ENCODE measurements around the gene PEX26.
"Not testable (repeated sequence)": the region's sequence is repeated elsewhere in the genome, so short reads cannot be mapped to it uniquely, and the experiment has no call there.

The PEX26 gene

DNA sequence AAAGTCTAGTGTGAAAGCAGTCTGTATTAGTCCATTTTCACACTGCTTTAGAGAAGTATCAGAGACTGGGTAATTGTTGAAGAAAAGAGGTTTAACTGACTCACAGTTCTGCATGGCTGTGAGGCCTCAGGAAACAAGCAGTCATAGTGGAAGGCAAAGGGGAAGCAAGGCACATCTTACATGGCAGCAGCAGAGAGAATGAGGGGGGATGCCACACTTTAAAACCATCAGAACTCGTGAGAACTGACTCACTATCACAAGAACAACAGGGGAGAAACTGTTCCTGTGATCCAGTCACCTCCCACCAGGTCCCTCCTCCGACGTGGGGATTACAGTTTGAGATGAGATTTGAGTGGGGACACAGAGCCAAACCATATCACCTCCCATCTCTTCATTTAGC lies 19.0 kb downstream of the PEX26 start:
- no peak for DNase-seq (ENCODE audit: low read depth)
- no peak overlapping the region for H3K4me3 ChIP-seq (ENCODE audit: low read length)
- TF ChIP-seq, protein P1, sequence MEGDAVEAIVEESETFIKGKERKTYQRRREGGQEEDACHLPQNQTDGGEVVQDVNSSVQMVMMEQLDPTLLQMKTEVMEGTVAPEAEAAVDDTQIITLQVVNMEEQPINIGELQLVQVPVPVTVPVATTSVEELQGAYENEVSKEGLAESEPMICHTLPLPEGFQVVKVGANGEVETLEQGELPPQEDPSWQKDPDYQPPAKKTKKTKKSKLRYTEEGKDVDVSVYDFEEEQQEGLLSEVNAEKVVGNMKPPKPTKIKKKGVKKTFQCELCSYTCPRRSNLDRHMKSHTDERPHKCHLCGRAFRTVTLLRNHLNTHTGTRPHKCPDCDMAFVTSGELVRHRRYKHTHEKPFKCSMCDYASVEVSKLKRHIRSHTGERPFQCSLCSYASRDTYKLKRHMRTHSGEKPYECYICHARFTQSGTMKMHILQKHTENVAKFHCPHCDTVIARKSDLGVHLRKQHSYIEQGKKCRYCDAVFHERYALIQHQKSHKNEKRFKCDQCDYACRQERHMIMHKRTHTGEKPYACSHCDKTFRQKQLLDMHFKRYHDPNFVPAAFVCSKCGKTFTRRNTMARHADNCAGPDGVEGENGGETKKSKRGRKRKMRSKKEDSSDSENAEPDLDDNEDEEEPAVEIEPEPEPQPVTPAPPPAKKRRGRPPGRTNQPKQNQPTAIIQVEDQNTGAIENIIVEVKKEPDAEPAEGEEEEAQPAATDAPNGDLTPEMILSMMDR (IDR thresholded peaks at IDR 0.05; ENCODE audit: insufficient read depth, low read depth, low read length, missing control alignments): no peak

DNA sequence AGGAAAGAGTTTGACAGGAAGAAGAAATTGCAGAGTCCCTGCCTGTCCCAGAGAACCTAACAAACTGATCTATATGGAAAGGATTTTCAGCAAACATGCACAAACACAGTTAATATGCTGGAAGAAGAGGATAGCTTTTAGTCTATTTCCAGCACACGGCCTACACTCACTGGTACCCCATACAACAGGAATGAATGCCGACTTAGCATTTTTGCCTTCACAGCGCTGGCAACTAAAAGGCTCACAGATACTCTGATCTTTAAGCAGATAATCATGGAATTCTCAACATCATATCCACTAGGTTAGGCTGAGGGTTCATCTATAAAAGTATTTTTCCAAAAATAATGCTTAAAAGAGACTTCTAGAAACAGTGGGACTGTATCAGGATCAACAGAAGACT lies 23.0 kb downstream of the PEX26 start:
- TF ChIP-seq, protein P1 (IDR thresholded peaks at IDR 0.05; ENCODE audit: insufficient read depth, low read depth, low read length, missing control alignments): no peak
- DNase-seq (ENCODE audit: low read depth): no peak
- H3K4me3 ChIP-seq (ENCODE audit: low read length): no peak overlapping the region

DNA sequence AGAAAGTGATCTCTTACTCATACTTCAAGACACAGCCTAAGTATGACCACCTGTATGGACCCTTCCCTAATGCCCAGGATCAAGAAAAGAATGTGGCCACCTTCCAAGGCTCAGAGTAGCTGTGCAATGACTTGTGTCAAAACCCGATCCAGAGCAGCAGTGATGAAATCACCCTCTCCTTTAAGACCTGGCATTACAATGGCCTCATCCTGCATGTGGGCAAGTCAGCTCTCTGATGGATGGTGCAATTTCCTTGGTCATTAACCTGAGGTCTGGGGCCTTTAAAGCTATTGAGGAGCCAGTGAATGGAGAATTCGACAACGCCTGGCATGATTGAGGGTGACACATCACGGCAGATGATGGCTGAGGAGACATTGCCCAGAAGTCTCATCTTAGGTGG lies 23.7 kb downstream of the PEX26 start:
- DNase-seq (ENCODE audit: low read depth): no peak
- no peak overlapping the region for H3K4me3 ChIP-seq (ENCODE audit: low read length)
- TF ChIP-seq, protein P1 (IDR thresholded peaks at IDR 0.05; ENCODE audit: insufficient read depth, low read depth, low read length, missing control alignments): no peak

- TF ChIP-seq, protein P1 (IDR thresholded peaks at IDR 0.05; ENCODE audit: insufficient read depth, low read depth, low read length, missing control alignments): no peak
- no peak for DNase-seq (ENCODE audit: low read depth)
- H3K4me3 ChIP-seq (ENCODE audit: low read length): no peak overlapping the region
These were observed 25.9 kb downstream of the PEX26 start for GRCh38 chr22:18103527-18104269.

DNA sequence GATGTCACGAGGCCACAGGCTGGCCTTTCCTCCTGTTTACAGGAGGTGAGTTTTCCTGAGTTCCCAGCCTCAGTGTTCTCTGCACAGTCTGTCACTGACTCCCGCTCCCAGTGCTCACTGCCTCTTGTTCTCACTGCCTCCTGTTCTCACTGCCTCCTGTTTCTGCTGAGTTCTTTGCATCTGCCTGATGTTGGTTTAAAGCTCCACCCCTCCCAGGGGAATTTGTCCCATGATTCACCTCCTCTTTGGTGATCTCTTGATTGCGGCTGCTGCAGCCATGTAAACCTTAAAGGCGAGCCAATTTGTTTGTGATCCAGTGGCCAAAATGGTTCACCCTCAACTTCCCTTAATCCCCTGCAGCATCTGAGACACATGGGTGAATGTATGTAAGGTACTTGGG lies 26.8 kb downstream of the PEX26 start:
- TF ChIP-seq, protein P1 (IDR thresholded peaks at IDR 0.05; ENCODE audit: insufficient read depth, low read depth, low read length, missing control alignments): no peak
- no peak for DNase-seq (ENCODE audit: low read depth)
- no peak overlapping the region for H3K4me3 ChIP-seq (ENCODE audit: low read length)

- not testable (repeated sequence) for DNase-seq (ENCODE audit: low read depth)
These were observed 28.2 kb downstream of the PEX26 start for GRCh38 chr22:18105981-18106380.

GRCh38 chr22:18106550-18107341 lies 29.0 kb downstream of the PEX26 start:
- DNase-seq (ENCODE audit: low read depth); H3K4me3 ChIP-seq (ENCODE audit: low read length): not testable (repeated sequence)

More at GRCh38 chr22:18105981-18106380, 28.2 kb downstream of the PEX26 start:
- H3K4me3 ChIP-seq (ENCODE audit: low read length): not testable (repeated sequence)

- TF ChIP-seq, protein P1 (IDR thresholded peaks at IDR 0.05; ENCODE audit: insufficient read depth, low read depth, low read length, missing control alignments): no peak
- no peak for DNase-seq (ENCODE audit: low read depth)
- H3K4me3 ChIP-seq (ENCODE audit: low read length): no peak overlapping the region
These were observed 30.4 kb downstream of the PEX26 start for GRCh38 chr22:18108187-18108586.

Measured in epithelial cell of esophagus (primary cell).